Spinal cord (tissue), 10 donors: ENCODE data around the gene SAG. TPM values are rescaled to one million over a fixed set of nuclear protein-coding genes. Genes with fewer than 3 reads are reported as not detected.

ENCODE experiments used
- DNase-seq, 6 donors: peaks; one replicate each; pipeline versions ENCODE4 v3.0.0 to v3.0.0-alpha.2; 2013 to 2015; ENCODE audit warnings: low spot score in 6 of 6, low read depth in 4 of 6
- H3K27ac ChIP-seq: one replicate; pipeline ENCODE4 v1.5.1; 2013; ENCODE audit warnings: low read depth, low read length, control low read depth
- H3K27me3 ChIP-seq: one replicate; pipeline ENCODE4 v1.6.1; 2013; ENCODE audit warnings: low read length; ENCODE audit not compliant: control insufficient read depth, insufficient read depth
- H3K36me3 ChIP-seq: one replicate; pipeline ENCODE4 v1.6.1; 2013; ENCODE audit warnings: low read length; ENCODE audit not compliant: control insufficient read depth, insufficient read depth
- H3K4me1 ChIP-seq: one replicate; pipeline ENCODE4 v1.6.1; 2013; ENCODE audit warnings: low read length; ENCODE audit not compliant: control insufficient read depth, insufficient read depth
- H3K4me3 ChIP-seq: one replicate; pipeline ENCODE4 v1.5.1; 2013; ENCODE audit warnings: low read depth, low read length, control low read depth
- H3K9me3 ChIP-seq: one replicate; pipeline ENCODE4 v1.6.1; 2013; ENCODE audit warnings: low read length; ENCODE audit not compliant: control insufficient read depth, insufficient read depth
- WGBS: methylation state at CpG from one replicate; pipeline ENCODE4 v1.1.5; 2013; ENCODE audit warnings: missing lambda C conversion rate; ENCODE audit not compliant: insufficient coverage; 5-methylcytosine and 5-hydroxymethylcytosine counted together
- polyA plus RNA-seq, 2 donors: library from polyadenylated mRNA; unstranded; fragments of 120-200 nt; gene quantifications; one replicate each; pipeline ENCODE4 v1.2.1, GENCODE V29; 2013; ENCODE audit not compliant: insufficient read length in 2 of 2
- total RNA-seq, 2 donors: library from RNA; depleted of rRNA in 1 of 2; stranded (reverse); fragments of 120-200 nt in 1 of 2; fragments of >200 nt in 1 of 2; gene quantifications; one replicate each; pipeline versions ENCODE4 v1.2.3 to v1.2.4, GENCODE V29; 2013 to 2014
- donor health status: healthy.

The SAG gene
- total and polyA plus RNA-seq, 4 donors: 0.48 to 0.69 (median 0.51) TPM; not detected in 1

DNA sequence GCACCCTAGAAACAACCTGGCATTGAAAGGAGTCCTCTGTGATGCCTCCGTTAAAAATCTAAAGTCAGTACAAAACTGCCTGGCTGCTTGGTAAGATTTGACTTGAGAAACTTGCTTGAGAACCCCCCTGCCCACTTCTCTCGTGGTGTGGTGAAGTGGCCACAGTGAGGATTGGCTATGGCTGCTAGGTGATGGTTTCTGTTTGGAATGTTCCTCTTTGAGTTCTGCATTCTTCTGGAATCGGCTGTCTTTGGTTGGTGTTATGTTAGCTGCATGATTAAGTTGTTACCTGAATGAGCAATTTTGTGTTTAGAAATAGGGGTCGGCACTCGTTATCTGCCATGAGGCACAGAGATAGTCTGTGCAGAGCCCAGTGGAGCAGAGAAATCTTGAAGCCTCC, 21.7 kb upstream of the SAG start:
- Histone ChIP-seq H3K27ac (no peak overlapping the region), H3K4me3 (no peak overlapping the region), H3K4me1 (peaks cover 6% of the 10 kb centered on the region), H3K36me3 (peaks cover 41% of the 10 kb centered on the region), H3K9me3 (no peaks in the 10 kb centered on the region), H3K27me3 (no peaks in the 10 kb centered on the region)
- DNase-seq: no peak
- 97% methylated on average over 3 of the region's 5 CpGs for WGBS

DNA sequence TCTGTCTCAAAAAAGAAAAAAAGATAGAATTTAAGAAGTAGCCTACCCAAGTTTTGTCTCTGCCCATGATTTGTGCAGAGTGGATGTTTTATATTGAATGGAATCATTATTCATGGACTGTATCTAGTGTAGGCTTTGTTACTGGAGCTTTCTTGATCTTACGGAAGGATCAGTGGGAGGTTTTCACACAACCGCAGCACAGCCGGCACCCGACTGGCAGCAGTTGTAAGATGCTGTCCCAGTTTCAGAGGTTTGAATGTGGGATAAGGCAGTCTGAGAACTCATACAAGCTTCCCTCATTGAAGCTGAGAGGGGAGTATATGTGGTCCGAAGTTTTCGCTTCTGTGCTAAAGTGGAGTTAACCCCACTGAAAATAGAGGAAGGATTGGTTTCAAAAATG, 19.7 kb upstream of the SAG start:
- H3K27ac ChIP-seq: no peak overlapping the region
- no peaks in the 10 kb centered on the region for H3K9me3 ChIP-seq
- H3K4me1 ChIP-seq: peaks cover 6% of the 10 kb centered on the region
- WGBS: 93% methylated on average over 3 of the region's 6 CpGs
- no peak overlapping the region for H3K4me3 ChIP-seq
- no peaks in the 10 kb centered on the region for H3K27me3 ChIP-seq
- H3K36me3 ChIP-seq: peaks cover 52% of the 10 kb centered on the region
- DNase-seq: no peak

DNA sequence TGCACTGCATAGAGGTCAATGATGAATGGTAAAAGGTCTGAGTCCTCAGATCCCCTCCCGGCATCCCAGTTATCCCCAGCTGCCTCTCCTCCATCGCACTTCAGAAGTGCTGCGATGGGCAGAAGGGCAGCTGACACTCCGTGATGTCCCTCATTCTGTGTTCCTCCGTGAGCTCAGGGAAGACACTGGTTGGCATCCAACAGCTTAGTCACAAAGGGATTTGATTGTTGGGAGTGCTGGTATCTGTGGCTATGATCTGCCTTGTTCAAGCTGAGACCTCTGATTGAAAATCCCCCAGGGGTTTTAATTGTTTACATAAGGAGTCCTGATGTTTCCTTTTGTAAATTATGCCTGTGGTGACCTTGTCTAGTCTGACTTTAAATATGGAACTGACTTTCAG, 19.0 kb upstream of the SAG start:
- WGBS: 74% methylated on average over 3 of the region's 5 CpGs
- Histone ChIP-seq H3K36me3 (peaks cover 55% of the 10 kb centered on the region), H3K4me3 (no peak overlapping the region), H3K9me3 (no peaks in the 10 kb centered on the region), H3K4me1 (peaks cover 6% of the 10 kb centered on the region), H3K27ac (no peak overlapping the region), H3K27me3 (no peaks in the 10 kb centered on the region)
- DNase-seq: no peak

DNA sequence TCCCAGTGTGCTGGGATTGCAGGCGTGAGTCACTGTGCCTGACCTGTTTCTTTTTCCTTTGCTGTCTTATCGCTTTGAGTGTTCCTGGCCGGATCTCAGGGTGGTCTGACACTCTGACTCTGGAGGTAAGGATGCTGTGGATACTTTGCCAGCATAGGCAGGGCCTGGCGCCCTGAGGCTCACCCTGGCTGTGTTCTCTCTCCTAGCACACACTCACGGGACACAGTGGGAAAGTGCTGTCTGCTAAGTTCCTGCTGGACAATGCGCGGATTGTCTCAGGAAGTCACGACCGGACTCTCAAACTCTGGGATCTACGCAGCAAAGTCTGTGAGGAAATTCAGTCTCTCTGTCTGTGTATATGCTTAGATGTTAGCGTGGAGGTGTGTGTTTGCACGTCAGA, 18.0 kb upstream of the SAG start:
- DNase-seq: no peak
- H3K36me3 ChIP-seq: peaks cover 59% of the 10 kb centered on the region
- H3K4me1 ChIP-seq: peaks cover 6% of the 10 kb centered on the region
- no peak overlapping the region for H3K27ac ChIP-seq
- 90% methylated on average over 12 of the region's 12 CpGs for WGBS
- no peak overlapping the region for H3K4me3 ChIP-seq
- H3K9me3 ChIP-seq: no peaks in the 10 kb centered on the region
- H3K27me3 ChIP-seq: no peaks in the 10 kb centered on the region

DNA sequence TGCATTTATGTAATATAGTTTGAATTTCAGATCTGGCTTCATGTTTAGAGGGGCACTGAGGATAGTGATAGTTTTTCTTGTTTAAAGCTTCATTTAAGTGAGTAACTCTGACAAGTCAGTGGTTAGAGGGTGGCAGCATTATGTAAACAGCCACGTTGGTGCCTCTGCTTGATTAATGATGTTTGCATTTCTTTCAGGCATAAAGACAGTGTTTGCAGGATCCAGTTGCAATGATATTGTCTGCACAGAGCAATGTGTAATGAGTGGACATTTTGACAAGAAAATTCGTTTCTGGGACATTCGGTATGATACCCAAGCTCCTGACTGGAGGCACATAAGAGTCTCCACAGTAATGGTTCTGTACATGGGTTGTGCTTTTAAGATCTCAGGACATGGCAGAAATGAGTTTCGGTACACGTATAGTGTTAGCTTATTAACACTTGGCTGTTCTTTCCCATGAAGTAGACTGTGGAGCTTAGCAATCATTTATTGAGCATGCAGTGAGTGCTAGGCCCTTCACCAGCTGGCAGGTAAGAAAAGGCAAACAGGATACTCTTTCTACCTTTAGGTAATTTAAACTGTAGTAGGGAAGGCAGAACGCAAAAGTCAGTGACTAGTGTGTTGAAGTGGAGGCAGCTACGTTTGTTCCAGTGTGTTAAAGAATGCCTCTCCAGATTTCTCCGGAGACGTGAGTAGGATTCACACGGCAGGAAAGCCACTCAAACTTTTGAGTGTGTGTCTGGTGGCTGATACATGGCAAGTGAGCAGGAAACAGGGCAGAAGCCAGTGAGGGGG, 17.4 kb upstream of the SAG start:
- Histone ChIP-seq H3K27ac (no peak overlapping the region), H3K4me3 (no peak overlapping the region), H3K4me1 (peaks cover 6% of the 10 kb centered on the region), H3K36me3 (peaks cover 63% of the 10 kb centered on the region), H3K9me3 (no peaks in the 10 kb centered on the region), H3K27me3 (no peaks in the 10 kb centered on the region)
- DNase-seq: no peak
- 91% methylated on average over 10 of the region's 10 CpGs for WGBS

DNA sequence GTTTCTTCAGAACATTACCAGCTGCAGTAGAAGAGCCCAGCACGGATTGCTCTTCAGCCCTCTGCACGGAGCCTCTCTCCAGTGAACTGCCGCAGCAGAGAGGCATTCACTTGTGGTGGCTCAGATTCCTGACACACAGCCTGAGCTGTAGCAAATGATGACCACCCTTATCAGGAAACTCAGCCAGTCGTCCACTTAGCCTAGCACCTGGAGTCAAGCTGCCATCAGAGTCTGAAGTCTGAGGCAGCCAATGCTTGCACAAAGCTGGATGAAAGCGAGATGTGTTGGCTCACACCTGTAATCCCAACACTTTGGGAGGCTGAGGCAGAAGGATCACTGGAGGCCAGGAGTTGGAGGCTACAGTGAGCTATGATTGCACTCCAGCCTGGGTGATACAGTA, 11.7 kb upstream of the SAG start:
- WGBS: 92% methylated on average over 4 of the region's 5 CpGs

DNA sequence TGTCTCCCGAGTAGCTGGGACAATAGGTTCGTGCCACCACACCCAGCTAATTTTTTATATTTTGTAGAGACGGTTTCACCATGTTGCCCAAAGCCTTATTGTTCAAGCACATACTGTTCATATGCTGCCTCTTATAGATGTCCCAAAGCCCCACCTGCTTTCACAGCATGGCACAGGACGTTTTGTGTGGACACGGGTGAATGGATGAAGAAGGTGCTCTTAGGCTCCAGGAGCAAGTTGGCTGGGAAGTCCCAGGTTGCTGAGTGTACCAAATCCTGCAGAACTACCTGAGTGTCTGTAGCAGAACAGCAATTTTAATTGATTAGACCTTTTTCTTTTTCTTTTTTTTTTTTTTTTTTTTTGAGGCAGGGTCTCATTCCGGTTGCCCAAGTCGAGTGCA, 10.5 kb upstream of the SAG start:
- no peak for DNase-seq
- no peak overlapping the region for H3K27ac ChIP-seq
- no peaks in the 10 kb centered on the region for H3K27me3 ChIP-seq
- no peaks in the 10 kb centered on the region for H3K9me3 ChIP-seq
- no peaks in the 10 kb centered on the region for H3K4me1 ChIP-seq
- WGBS: 92% methylated on average over 4 of the region's 7 CpGs
- no peak overlapping the region for H3K4me3 ChIP-seq
- H3K36me3 ChIP-seq: peaks cover 40% of the 10 kb centered on the region

More for the DNA sequence above, 11.7 kb upstream of the SAG start:
- no peak for DNase-seq
- Histone ChIP-seq H3K27me3 (no peaks in the 10 kb centered on the region), H3K4me3 (no peak overlapping the region), H3K4me1 (no peaks in the 10 kb centered on the region), H3K9me3 (no peaks in the 10 kb centered on the region), H3K27ac (no peak overlapping the region), H3K36me3 (peaks cover 51% of the 10 kb centered on the region)

DNA sequence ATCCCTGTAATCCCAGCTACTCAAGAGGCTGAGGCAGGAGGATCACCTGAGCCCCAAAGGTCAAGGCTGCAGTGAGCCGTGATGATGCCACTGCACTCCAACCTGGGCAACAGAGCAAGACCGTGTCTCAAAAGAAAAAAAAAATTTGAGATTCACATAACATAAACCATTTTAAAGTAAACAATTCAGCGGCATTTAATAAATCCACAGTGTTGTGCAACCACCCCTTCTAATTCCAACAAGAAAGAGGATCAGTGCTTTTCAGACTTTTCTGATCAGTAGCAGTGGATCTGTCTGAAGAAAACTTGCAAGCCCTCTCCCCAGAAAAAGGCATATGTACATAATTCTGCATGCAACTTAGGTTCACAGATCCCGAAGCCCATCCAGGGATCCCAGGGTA, 7.2 kb upstream of the SAG start:
- H3K36me3 ChIP-seq: peaks cover 7% of the 10 kb centered on the region
- DNase-seq: no peak
- WGBS: 96% methylated on average over 4 of the region's 4 CpGs
- H3K27ac ChIP-seq: no peak overlapping the region
- no peaks in the 10 kb centered on the region for H3K4me1 ChIP-seq
- H3K27me3 ChIP-seq: no peaks in the 10 kb centered on the region
- no peaks in the 10 kb centered on the region for H3K9me3 ChIP-seq
- H3K4me3 ChIP-seq: no peak overlapping the region

DNA sequence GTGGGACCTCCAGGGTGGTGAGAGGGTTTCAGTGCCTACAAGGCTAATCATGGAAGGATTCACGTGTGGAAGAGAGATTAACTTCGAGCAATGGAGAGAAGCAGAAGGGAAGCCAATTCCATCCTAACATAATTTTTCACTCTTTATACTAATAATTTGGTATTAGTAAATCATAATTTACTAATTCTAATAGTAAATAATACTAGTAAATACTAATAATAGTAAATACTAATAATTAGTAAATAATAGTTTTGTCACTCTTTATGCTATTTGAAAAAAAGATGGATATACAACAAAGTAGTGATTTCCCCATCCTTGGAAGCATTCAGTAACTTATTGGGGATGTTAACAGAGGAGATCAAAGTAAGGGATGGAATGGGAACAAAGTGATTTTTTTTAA, 6.4 kb upstream of the SAG start:
- Histone ChIP-seq H3K36me3 (peaks cover 2% of the 10 kb centered on the region), H3K4me3 (no peak overlapping the region), H3K27ac (no peak overlapping the region), H3K4me1 (no peaks in the 10 kb centered on the region), H3K27me3 (no peaks in the 10 kb centered on the region), H3K9me3 (no peaks in the 10 kb centered on the region)
- no peak for DNase-seq
- no CpG with 5 or more reads among the region's 2 CpGs for WGBS

DNA sequence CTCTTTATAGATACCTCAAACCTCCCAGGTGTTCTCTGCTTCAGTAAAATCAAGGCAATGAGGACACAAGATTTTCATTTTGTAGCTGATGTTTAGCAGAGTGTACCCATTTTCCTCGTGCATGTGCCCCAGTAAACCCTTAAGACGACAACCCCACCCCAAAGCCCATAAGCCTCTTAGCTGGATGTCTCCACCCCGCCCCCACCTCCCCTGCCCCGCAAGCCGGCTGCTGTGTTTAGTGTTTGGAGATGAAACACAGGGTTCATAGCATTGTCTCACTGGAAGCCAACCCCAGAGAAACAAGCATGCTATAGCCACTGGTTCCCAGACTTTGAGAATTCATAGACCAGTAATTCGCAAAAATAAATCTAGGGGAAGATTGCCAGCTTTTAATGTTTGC, 5.8 kb upstream of the SAG start:
- no peaks in the 10 kb centered on the region for H3K36me3 ChIP-seq
- DNase-seq: no peak
- WGBS: no CpG with 5 or more reads among the region's 6 CpGs

More for the DNA sequence above, 5.8 kb upstream of the SAG start:
- Histone ChIP-seq H3K4me1 (no peaks in the 10 kb centered on the region), H3K9me3 (no peaks in the 10 kb centered on the region), H3K4me3 (no peak overlapping the region), H3K27ac (no peak overlapping the region), H3K27me3 (no peaks in the 10 kb centered on the region)
